ENCODE data around the gene CD302.

Gene CD302

GRCh38 chr2:159776321-159776720 lies 21.7 kb downstream of the CD302 start:
- Mint-ChIP-seq H3K27ac (peak overlapping the region; percentile 37), H3K4me1 (ENCODE audit: low read depth) (no peaks in the 10 kb centered on the region), H3K4me3 (no peak overlapping the region), H3K27me3 (no peaks in the 10 kb centered on the region), H3K9me3 (ENCODE audit: low read depth) (no peaks in the 10 kb centered on the region), H3K36me3 (no peaks in the 10 kb centered on the region)

DNA sequence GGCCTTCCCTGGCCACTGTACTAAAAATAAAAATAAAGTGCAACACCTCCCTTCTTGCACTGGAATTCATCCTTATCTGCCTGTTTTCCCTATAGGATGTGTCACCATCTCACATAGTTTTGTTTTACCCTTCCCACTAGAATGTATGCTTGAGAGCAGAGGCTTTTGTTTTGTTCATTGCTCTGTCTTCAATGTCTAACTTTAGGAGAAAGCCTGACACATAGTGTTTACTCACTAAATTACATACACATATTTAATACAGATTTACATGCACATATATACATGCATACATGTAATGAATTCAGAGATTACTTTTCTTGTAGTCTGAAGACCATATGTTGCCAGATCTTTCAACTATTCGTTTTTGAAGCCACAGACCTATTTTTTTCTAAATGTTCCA lies 23.0 kb downstream of the CD302 start:
- H3K4me1 Mint-ChIP-seq (ENCODE audit: low read depth) = no peaks in the 10 kb centered on the region
- H3K4me3 Mint-ChIP-seq = no peak overlapping the region
- peaks cover 3% of the 10 kb centered on the region for H3K36me3 Mint-ChIP-seq
- no peaks in the 10 kb centered on the region for H3K9me3 Mint-ChIP-seq (ENCODE audit: low read depth)
- H3K27ac Mint-ChIP-seq = no peak overlapping the region
- H3K27me3 Mint-ChIP-seq = no peaks in the 10 kb centered on the region

DNA sequence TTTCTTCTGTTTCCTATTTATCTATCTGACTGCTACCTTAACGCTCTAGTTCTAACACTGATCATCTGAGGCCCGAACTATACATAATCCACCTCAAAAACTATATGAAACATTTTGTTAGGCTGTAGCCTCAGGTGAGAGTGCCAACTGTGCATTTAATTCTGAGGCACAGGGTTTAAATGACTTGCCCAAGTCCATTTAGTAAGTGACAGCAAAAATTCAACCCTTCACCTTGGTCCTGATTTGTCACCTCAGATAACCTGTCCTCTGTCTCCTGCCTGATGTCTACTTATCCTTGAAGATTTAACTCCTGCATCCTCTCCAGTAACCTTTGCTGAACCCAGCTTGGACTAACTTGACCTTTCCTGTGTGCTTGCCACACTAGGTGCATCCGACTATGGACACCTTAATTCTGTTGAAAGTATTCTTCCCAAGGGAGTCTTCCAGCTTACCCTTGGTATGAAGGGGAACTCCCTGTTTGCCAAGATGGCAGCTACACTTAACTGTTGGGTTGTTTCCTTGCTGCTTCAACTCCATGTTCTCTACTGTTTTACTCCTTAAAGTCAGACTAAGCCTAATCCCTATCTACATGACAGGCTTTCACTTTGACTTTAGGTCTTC lies 23.5 kb downstream of the CD302 start:
- Mint-ChIP-seq H3K27ac (peak overlapping the region; percentile 18), H3K4me3 (no peak overlapping the region), H3K4me1 (ENCODE audit: low read depth) (no peaks in the 10 kb centered on the region), H3K27me3 (no peaks in the 10 kb centered on the region), H3K36me3 (peaks cover 3% of the 10 kb centered on the region), H3K9me3 (ENCODE audit: low read depth) (no peaks in the 10 kb centered on the region)

DNA sequence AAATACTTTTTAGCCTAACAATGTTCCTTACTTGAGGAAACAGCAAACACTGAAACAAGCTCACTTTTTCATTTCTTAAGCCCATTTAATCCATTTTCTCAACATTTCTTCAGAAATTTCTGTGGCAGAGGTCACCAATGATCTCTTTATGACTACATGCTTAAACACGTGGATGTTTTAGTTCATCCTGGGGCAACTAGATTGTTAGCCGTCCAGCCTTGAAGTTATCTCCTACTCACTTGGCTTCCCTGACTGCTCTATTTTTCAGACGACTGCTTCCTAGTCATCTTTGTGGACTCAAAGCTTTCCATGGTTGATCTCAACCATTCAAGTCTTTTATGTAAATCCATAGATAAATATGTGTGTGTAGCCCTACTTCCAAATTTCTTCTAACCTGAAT lies 24.1 kb downstream of the CD302 start:
- Mint-ChIP-seq H3K36me3 (peaks cover 3% of the 10 kb centered on the region), H3K27ac (peak overlapping the region; percentile 22), H3K4me3 (no peak overlapping the region), H3K4me1 (ENCODE audit: low read depth) (no peaks in the 10 kb centered on the region), H3K27me3 (no peaks in the 10 kb centered on the region), H3K9me3 (ENCODE audit: low read depth) (no peaks in the 10 kb centered on the region)

GRCh38 chr2:159773426-159773825 lies 24.6 kb downstream of the CD302 start:
- Mint-ChIP-seq H3K36me3 (peaks cover 3% of the 10 kb centered on the region), H3K4me3 (no peak overlapping the region)

GRCh38 chr2:159769147-159769546 lies 28.9 kb downstream of the CD302 start:
- Mint-ChIP-seq H3K27ac (no peak overlapping the region), H3K4me1 (ENCODE audit: low read depth) (peaks cover 7% of the 10 kb centered on the region), H3K4me3 (no peak overlapping the region)

More at GRCh38 chr2:159773426-159773825, 24.6 kb downstream of the CD302 start:
- Mint-ChIP-seq H3K9me3 (ENCODE audit: low read depth) (no peaks in the 10 kb centered on the region), H3K27ac (no peak overlapping the region), H3K27me3 (no peaks in the 10 kb centered on the region), H3K4me1 (ENCODE audit: low read depth) (no peaks in the 10 kb centered on the region)

DNA sequence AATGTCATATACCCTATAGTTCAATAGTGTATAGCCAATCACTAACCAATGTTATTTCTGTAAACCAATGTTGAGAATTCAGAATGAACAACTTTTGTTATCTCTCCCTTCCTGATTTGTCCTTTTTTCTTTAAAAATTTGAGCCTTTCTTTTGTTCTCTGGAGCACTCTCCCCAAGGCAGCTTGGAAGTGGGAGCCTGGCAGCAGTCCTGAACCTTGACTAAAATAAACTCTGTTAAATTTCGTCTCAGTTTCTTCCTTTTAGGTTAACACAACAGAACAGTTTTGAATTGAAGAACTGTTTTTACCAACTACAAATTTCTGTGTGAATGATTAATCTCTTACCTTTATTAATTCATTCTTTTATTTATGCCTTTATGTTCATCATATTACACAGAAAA lies 35.9 kb downstream of the CD302 start:
- Mint-ChIP-seq H3K4me1 (ENCODE audit: low read depth) (peaks cover 25% of the 10 kb centered on the region), H3K36me3 (peaks cover 7% of the 10 kb centered on the region), H3K27ac (peak overlapping the region; percentile 79)

More at GRCh38 chr2:159769147-159769546, 28.9 kb downstream of the CD302 start:
- H3K9me3 Mint-ChIP-seq (ENCODE audit: low read depth) = no peaks in the 10 kb centered on the region
- H3K36me3 Mint-ChIP-seq = peaks cover 7% of the 10 kb centered on the region
- no peaks in the 10 kb centered on the region for H3K27me3 Mint-ChIP-seq

DNA sequence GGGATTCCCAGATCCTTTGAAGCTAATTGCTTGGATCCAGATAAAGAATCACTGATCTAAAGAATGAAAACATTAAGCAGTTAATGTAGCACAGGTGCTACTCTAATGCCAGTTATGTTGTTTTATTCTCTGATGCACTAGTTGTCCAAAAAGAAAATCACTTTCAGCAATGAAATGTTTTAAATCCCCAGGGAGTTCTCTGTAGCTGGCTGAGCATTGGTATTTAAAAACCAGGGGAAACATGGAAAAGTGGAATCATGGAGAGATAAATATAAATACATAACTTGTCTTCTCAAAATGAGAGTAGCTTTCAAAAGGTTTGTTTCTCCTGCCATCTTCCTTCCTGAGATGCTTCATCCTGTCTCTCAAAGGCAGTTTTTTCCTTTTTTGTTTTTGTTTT lies 37.7 kb downstream of the CD302 start:
- Mint-ChIP-seq H3K36me3 (peaks cover 5% of the 10 kb centered on the region), H3K27me3 (no peaks in the 10 kb centered on the region), H3K9me3 (ENCODE audit: low read depth) (no peaks in the 10 kb centered on the region), H3K4me1 (ENCODE audit: low read depth) (peaks cover 20% of the 10 kb centered on the region), H3K27ac (no peak overlapping the region), H3K4me3 (no peak overlapping the region)

More for the DNA sequence above, 35.9 kb downstream of the CD302 start:
- Mint-ChIP-seq H3K4me3 (no peak overlapping the region), H3K27me3 (no peaks in the 10 kb centered on the region), H3K9me3 (ENCODE audit: low read depth) (no peaks in the 10 kb centered on the region)

- Mint-ChIP-seq H3K4me3 (no peak overlapping the region), H3K27me3 (no peaks in the 10 kb centered on the region), H3K9me3 (ENCODE audit: low read depth) (no peaks in the 10 kb centered on the region), H3K36me3 (peaks cover 5% of the 10 kb centered on the region), H3K27ac (no peak overlapping the region), H3K4me1 (ENCODE audit: low read depth) (peaks cover 20% of the 10 kb centered on the region)
Observed at GRCh38 chr2:159759577-159759976, 38.4 kb downstream of the CD302 start.

GRCh38 chr2:159758686-159759085 lies 39.3 kb downstream of the CD302 start:
- Mint-ChIP-seq H3K36me3 (peaks cover 3% of the 10 kb centered on the region), H3K9me3 (ENCODE audit: low read depth) (no peaks in the 10 kb centered on the region), H3K4me3 (no peak overlapping the region), H3K4me1 (ENCODE audit: low read depth) (peaks cover 18% of the 10 kb centered on the region), H3K27ac (no peak overlapping the region), H3K27me3 (no peaks in the 10 kb centered on the region)

- Mint-ChIP-seq H3K36me3 (peaks cover 3% of the 10 kb centered on the region), H3K9me3 (ENCODE audit: low read depth) (no peaks in the 10 kb centered on the region), H3K4me3 (no peak overlapping the region), H3K27ac (peak overlapping the region; percentile 41), H3K4me1 (ENCODE audit: low read depth) (peaks cover 17% of the 10 kb centered on the region), H3K27me3 (no peaks in the 10 kb centered on the region)
Observed at GRCh38 chr2:159758239-159758638, 39.8 kb downstream of the CD302 start.

DNA sequence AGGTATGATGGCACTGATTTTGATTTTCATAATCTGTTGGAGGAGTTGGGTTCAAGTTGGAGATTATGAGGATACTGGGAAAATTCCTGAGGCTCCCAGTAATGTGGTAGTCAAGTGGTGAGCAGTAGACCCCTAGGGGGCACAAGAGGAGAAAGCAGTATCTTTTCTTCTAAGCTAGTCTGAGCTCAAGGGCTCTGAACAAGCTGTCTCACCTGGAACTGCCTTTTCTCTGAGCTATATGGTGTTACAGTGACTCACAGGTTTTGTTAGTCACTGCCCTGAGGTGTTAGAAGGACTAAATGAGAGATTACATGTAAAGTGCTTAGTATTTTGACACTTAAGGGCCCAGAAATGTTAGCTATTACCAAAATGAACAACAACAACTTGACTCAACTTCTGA lies 42.2 kb downstream of the CD302 start:
- Mint-ChIP-seq H3K4me1 (ENCODE audit: low read depth) (peaks cover 25% of the 10 kb centered on the region), H3K27ac (no peak overlapping the region), H3K36me3 (peaks cover 2% of the 10 kb centered on the region), H3K4me3 (no peak overlapping the region), H3K9me3 (ENCODE audit: low read depth) (no peaks in the 10 kb centered on the region), H3K27me3 (no peaks in the 10 kb centered on the region)

DNA sequence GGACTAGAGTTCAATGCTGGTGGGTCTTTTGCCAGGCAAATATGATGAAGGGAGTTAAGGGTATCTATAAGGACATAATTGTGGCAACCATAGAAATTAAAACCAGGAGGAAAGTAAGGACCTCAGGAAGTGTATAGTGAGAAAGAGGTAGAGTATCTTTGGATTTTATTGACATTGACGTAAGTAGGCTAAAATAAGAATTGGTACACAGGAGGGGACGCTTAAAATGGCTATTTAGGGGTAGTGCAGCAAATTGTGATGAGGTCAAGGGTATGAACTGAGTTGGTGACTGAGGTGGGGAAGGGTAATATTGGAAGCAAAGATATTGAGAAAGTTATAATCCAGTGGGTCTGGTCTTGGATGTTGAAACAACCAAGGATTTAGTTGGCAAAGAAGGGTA lies 43.0 kb downstream of the CD302 start:
- Mint-ChIP-seq H3K9me3 (ENCODE audit: low read depth) (no peaks in the 10 kb centered on the region), H3K27me3 (no peaks in the 10 kb centered on the region), H3K27ac (no peak overlapping the region)

GRCh38 chr2:159753797-159754196 lies 44.2 kb downstream of the CD302 start:
- H3K36me3 Mint-ChIP-seq = peaks cover 2% of the 10 kb centered on the region
- no peak overlapping the region for H3K4me3 Mint-ChIP-seq
- peaks cover 25% of the 10 kb centered on the region for H3K4me1 Mint-ChIP-seq (ENCODE audit: low read depth)
- H3K9me3 Mint-ChIP-seq (ENCODE audit: low read depth) = no peaks in the 10 kb centered on the region
- H3K27me3 Mint-ChIP-seq = no peaks in the 10 kb centered on the region
- H3K27ac Mint-ChIP-seq = no peak overlapping the region

More for the DNA sequence above, 43.0 kb downstream of the CD302 start:
- Mint-ChIP-seq H3K4me3 (no peak overlapping the region), H3K36me3 (peaks cover 2% of the 10 kb centered on the region), H3K4me1 (ENCODE audit: low read depth) (peaks cover 26% of the 10 kb centered on the region)

DNA sequence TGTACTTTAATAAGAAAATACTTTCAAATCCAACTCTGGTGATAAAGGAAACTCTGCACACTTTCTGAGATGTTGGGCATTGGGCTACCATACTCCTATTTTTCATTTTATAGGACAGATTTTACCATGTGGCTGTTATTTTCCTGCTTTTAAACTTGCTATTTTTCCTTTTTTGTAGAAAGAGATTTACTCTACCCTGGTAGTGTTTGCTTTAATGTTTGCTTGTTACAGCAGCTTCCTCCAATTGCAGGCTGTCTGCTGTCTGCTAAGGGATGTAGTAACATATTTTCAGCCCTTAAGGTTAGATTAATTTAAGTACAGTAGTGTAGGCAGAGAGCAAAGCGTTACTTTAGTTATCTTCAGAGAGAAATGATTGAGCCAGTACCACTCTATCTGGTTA lies 47.1 kb downstream of the CD302 start:
- H3K36me3 Mint-ChIP-seq = peaks cover 7% of the 10 kb centered on the region
- H3K9me3 Mint-ChIP-seq (ENCODE audit: low read depth) = no peaks in the 10 kb centered on the region
- H3K27me3 Mint-ChIP-seq = no peaks in the 10 kb centered on the region
- H3K27ac Mint-ChIP-seq = peak overlapping the region; percentile 59
- no peak overlapping the region for H3K4me3 Mint-ChIP-seq
- peaks cover 17% of the 10 kb centered on the region for H3K4me1 Mint-ChIP-seq (ENCODE audit: low read depth)

DNA sequence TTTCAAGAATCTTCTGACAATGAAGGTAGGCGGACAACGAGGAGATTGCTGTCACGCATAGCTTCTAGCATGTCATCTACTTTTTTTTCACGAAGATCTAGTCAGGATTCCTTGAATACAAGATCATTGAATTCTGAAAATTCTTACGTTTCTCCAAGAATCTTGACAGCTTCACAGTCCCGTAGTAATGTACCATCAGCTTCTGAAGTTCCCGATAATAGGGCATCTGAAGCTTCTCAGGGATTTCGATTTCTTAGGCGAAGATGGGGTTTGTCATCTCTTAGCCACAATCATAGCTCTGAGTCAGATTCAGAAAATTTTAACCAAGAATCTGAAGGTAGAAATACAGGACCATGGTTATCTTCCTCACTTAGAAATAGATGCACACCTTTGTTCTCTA lies 49.9 kb downstream of the CD302 start:
- Mint-ChIP-seq H3K36me3 (peaks cover 13% of the 10 kb centered on the region), H3K9me3 (ENCODE audit: low read depth) (no peaks in the 10 kb centered on the region), H3K4me3 (no peak overlapping the region), H3K27me3 (no peaks in the 10 kb centered on the region), H3K4me1 (ENCODE audit: low read depth) (peaks cover 20% of the 10 kb centered on the region), H3K27ac (no peak overlapping the region)

Measured in activated naive CD8-positive, alpha-beta T cell (primary cell).